ENCODE measurements around the gene DDX11. TPM values are rescaled to one million over a fixed set of nuclear protein-coding genes. Genes with fewer than 3 reads are reported as not detected.
"Not testable (repeated sequence)": the region's sequence is repeated elsewhere in the genome, so short reads cannot be mapped to it uniquely, and the experiment has no call there.

The DDX11 gene
- total and polyA plus RNA-seq, 2 donors, result 19.6 to 36.5 TPM

- 95% methylated on average over 26 of the region's 26 CpGs for whole genome bisulfite sequencing
- Histone ChIP-seq H3K36me3 (ENCODE audit: control insufficient read depth in 2 of 2, insufficient read depth in 2 of 2, low read length in 1 of 2) (peaks cover 33 to 44% of the 10 kb centered on the region in 2 donors), H3K4me1 (ENCODE audit: control insufficient read depth in 2 of 2, insufficient read depth in 2 of 2, low read length in 2 of 2) (peaks cover 0 to 11% of the 10 kb centered on the region in 2 donors)
- H3K4me3 ChIP-seq (ENCODE audit: low read length in 2 of 2); H3K27me3 ChIP-seq (ENCODE audit: control insufficient read depth in 2 of 2, insufficient read depth in 1 of 2, low read length in 1 of 2); H3K27ac ChIP-seq (ENCODE audit: low read depth in 1 of 2, low read length in 1 of 2); DNase-seq (ENCODE audit: low read depth in 6 of 9, low spot score in 9 of 9); H3K9me3 ChIP-seq (ENCODE audit: control insufficient read depth in 2 of 2, insufficient read depth in 1 of 2, low read length in 1 of 2): not testable (repeated sequence)
Measured at GRCh38 chr12:31100503-31101208, 27.0 kb downstream of the DDX11 start.

- H3K4me1 ChIP-seq (ENCODE audit: control insufficient read depth in 2 of 2, insufficient read depth in 2 of 2, low read length in 2 of 2); H3K9me3 ChIP-seq (ENCODE audit: control insufficient read depth in 2 of 2, insufficient read depth in 1 of 2, low read length in 1 of 2); H3K27ac ChIP-seq (ENCODE audit: low read depth in 1 of 2, low read length in 1 of 2); H3K4me3 ChIP-seq (ENCODE audit: low read length in 2 of 2); DNase-seq (ENCODE audit: low read depth in 6 of 9, low spot score in 9 of 9); H3K27me3 ChIP-seq (ENCODE audit: control insufficient read depth in 2 of 2, insufficient read depth in 1 of 2, low read length in 1 of 2): not testable (repeated sequence)
- 87% methylated on average over 8 of the region's 8 CpGs for WGBS
- peaks cover 27 to 42% of the 10 kb centered on the region in 2 donors for H3K36me3 ChIP-seq (ENCODE audit: control insufficient read depth in 2 of 2, insufficient read depth in 2 of 2, low read length in 1 of 2)
Measured at GRCh38 chr12:31102125-31102524, 28.5 kb downstream of the DDX11 start.

GRCh38 chr12:31102596-31102995 is 28.9 kb downstream of the DDX11 start:
- not testable (repeated sequence) for H3K9me3 ChIP-seq (ENCODE audit: control insufficient read depth in 2 of 2, insufficient read depth in 1 of 2, low read length in 1 of 2); H3K27ac ChIP-seq (ENCODE audit: low read depth in 1 of 2, low read length in 1 of 2); H3K4me3 ChIP-seq (ENCODE audit: low read length in 2 of 2); H3K4me1 ChIP-seq (ENCODE audit: control insufficient read depth in 2 of 2, insufficient read depth in 2 of 2, low read length in 2 of 2); DNase-seq (ENCODE audit: low read depth in 6 of 9, low spot score in 9 of 9); H3K27me3 ChIP-seq (ENCODE audit: control insufficient read depth in 2 of 2, insufficient read depth in 1 of 2, low read length in 1 of 2)
- 96% methylated on average over 9 of the region's 9 CpGs for WGBS
- H3K36me3 ChIP-seq (ENCODE audit: control insufficient read depth in 2 of 2, insufficient read depth in 2 of 2, low read length in 1 of 2), result peaks cover 26 to 41% of the 10 kb centered on the region in 2 donors

GRCh38 chr12:31103561-31103975 is 29.9 kb downstream of the DDX11 start:
- H3K4me1 ChIP-seq (ENCODE audit: control insufficient read depth in 2 of 2, insufficient read depth in 2 of 2, low read length in 2 of 2); H3K4me3 ChIP-seq (ENCODE audit: low read length in 2 of 2); DNase-seq (ENCODE audit: low read depth in 6 of 9, low spot score in 9 of 9); H3K27ac ChIP-seq (ENCODE audit: low read depth in 1 of 2, low read length in 1 of 2); H3K9me3 ChIP-seq (ENCODE audit: control insufficient read depth in 2 of 2, insufficient read depth in 1 of 2, low read length in 1 of 2); H3K27me3 ChIP-seq (ENCODE audit: control insufficient read depth in 2 of 2, insufficient read depth in 1 of 2, low read length in 1 of 2): not testable (repeated sequence)
- WGBS, result 93% methylated on average over 16 of the region's 16 CpGs
- H3K36me3 ChIP-seq (ENCODE audit: control insufficient read depth in 2 of 2, insufficient read depth in 2 of 2, low read length in 1 of 2), result peaks cover 24 to 41% of the 10 kb centered on the region in 2 donors

- not testable (repeated sequence) for H3K9me3 ChIP-seq (ENCODE audit: control insufficient read depth in 2 of 2, insufficient read depth in 1 of 2, low read length in 1 of 2); H3K4me3 ChIP-seq (ENCODE audit: low read length in 2 of 2); H3K4me1 ChIP-seq (ENCODE audit: control insufficient read depth in 2 of 2, insufficient read depth in 2 of 2, low read length in 2 of 2); DNase-seq (ENCODE audit: low read depth in 6 of 9, low spot score in 9 of 9); H3K27ac ChIP-seq (ENCODE audit: low read depth in 1 of 2, low read length in 1 of 2); H3K27me3 ChIP-seq (ENCODE audit: control insufficient read depth in 2 of 2, insufficient read depth in 1 of 2, low read length in 1 of 2)
- H3K36me3 ChIP-seq (ENCODE audit: control insufficient read depth in 2 of 2, insufficient read depth in 2 of 2, low read length in 1 of 2), result peaks cover 24 to 41% of the 10 kb centered on the region in 2 donors
- WGBS, result 86% methylated on average over 4 of the region's 4 CpGs
Measured at GRCh38 chr12:31104220-31104619, 30.6 kb downstream of the DDX11 start.

GRCh38 chr12:31104773-31105172 is 31.1 kb downstream of the DDX11 start:
- not testable (repeated sequence) for H3K27me3 ChIP-seq (ENCODE audit: control insufficient read depth in 2 of 2, insufficient read depth in 1 of 2, low read length in 1 of 2); H3K27ac ChIP-seq (ENCODE audit: low read depth in 1 of 2, low read length in 1 of 2); H3K4me1 ChIP-seq (ENCODE audit: control insufficient read depth in 2 of 2, insufficient read depth in 2 of 2, low read length in 2 of 2); H3K9me3 ChIP-seq (ENCODE audit: control insufficient read depth in 2 of 2, insufficient read depth in 1 of 2, low read length in 1 of 2); DNase-seq (ENCODE audit: low read depth in 6 of 9, low spot score in 9 of 9); H3K4me3 ChIP-seq (ENCODE audit: low read length in 2 of 2)
- WGBS, result 92% methylated on average over 14 of the region's 14 CpGs
- H3K36me3 ChIP-seq (ENCODE audit: control insufficient read depth in 2 of 2, insufficient read depth in 2 of 2, low read length in 1 of 2), result peaks cover 24 to 41% of the 10 kb centered on the region in 2 donors

GRCh38 chr12:31105668-31106067 is 32.0 kb downstream of the DDX11 start:
- no peak overlapping the region for H3K4me3 ChIP-seq (ENCODE audit: low read length in 2 of 2)
- no peaks in the 10 kb centered on the region for H3K9me3 ChIP-seq (ENCODE audit: control insufficient read depth in 2 of 2, insufficient read depth in 1 of 2, low read length in 1 of 2)
- 90% methylated on average over 8 of the region's 8 CpGs for WGBS
- H3K27me3 ChIP-seq (ENCODE audit: control insufficient read depth in 2 of 2, insufficient read depth in 1 of 2, low read length in 1 of 2), result no peaks in the 10 kb centered on the region
- H3K36me3 ChIP-seq (ENCODE audit: control insufficient read depth in 2 of 2, insufficient read depth in 2 of 2, low read length in 1 of 2), result peaks cover 18 to 38% of the 10 kb centered on the region in 2 donors
- H3K4me1 ChIP-seq (ENCODE audit: control insufficient read depth in 2 of 2, insufficient read depth in 2 of 2, low read length in 2 of 2), result no peaks in the 10 kb centered on the region
- no peak overlapping the region for H3K27ac ChIP-seq (ENCODE audit: low read depth in 1 of 2, low read length in 1 of 2)
- no peak for DNase-seq (ENCODE audit: low read depth in 6 of 9, low spot score in 9 of 9)

- Histone ChIP-seq H3K4me1 (ENCODE audit: control insufficient read depth in 2 of 2, insufficient read depth in 2 of 2, low read length in 2 of 2) (no peaks in the 10 kb centered on the region), H3K4me3 (ENCODE audit: low read length in 2 of 2) (no peak overlapping the region), H3K9me3 (ENCODE audit: control insufficient read depth in 2 of 2, insufficient read depth in 1 of 2, low read length in 1 of 2) (no peaks in the 10 kb centered on the region), H3K27me3 (ENCODE audit: control insufficient read depth in 2 of 2, insufficient read depth in 1 of 2, low read length in 1 of 2) (no peaks in the 10 kb centered on the region), H3K36me3 (ENCODE audit: control insufficient read depth in 2 of 2, insufficient read depth in 2 of 2, low read length in 1 of 2) (peaks cover 14 to 32% of the 10 kb centered on the region in 2 donors), H3K27ac (ENCODE audit: low read depth in 1 of 2, low read length in 1 of 2) (no peak overlapping the region)
- WGBS, result 92% methylated on average over 10 of the region's 10 CpGs
- DNase-seq (ENCODE audit: low read depth in 6 of 9, low spot score in 9 of 9), result no peak
Measured at GRCh38 chr12:31106101-31106803, 32.6 kb downstream of the DDX11 start.

GRCh38 chr12:31109773-31110172 is 36.1 kb downstream of the DDX11 start:
- not testable (repeated sequence) for H3K4me1 ChIP-seq (ENCODE audit: control insufficient read depth in 2 of 2, insufficient read depth in 2 of 2, low read length in 2 of 2); H3K36me3 ChIP-seq (ENCODE audit: control insufficient read depth in 2 of 2, insufficient read depth in 2 of 2, low read length in 1 of 2); H3K9me3 ChIP-seq (ENCODE audit: control insufficient read depth in 2 of 2, insufficient read depth in 1 of 2, low read length in 1 of 2); H3K4me3 ChIP-seq (ENCODE audit: low read length in 2 of 2); DNase-seq (ENCODE audit: low read depth in 6 of 9, low spot score in 9 of 9); H3K27ac ChIP-seq (ENCODE audit: low read depth in 1 of 2, low read length in 1 of 2); H3K27me3 ChIP-seq (ENCODE audit: control insufficient read depth in 2 of 2, insufficient read depth in 1 of 2, low read length in 1 of 2)
- WGBS, result 89% methylated on average over 6 of the region's 6 CpGs

Data from thymus (tissue), 11 donors.